ENCODE results near the gene AKAP11.

The AKAP11 gene

DNA sequence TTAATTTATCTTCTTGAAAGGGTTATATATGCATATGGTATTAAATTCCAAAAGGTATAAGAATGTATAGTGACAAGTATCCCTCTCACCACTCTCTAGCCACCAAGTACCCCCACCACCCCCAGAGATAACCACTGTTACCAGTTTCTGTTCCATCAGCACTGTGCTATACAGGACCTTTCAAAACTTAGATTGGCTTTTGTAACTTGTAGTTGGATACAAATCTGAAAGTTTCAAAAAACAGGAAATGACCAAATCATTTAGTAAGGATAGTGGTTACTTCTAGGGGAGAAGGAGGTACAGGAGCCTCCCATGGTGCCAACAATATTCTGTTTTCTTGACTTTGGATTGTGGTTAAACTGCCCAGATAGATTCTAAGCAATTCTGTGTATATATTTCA is 56.7 kb downstream of the AKAP11 start:
- Histone ChIP-seq H3K4me3 (no peak overlapping the region), H3K27ac (no peak overlapping the region)
- TF ChIP-seq, protein P1, sequence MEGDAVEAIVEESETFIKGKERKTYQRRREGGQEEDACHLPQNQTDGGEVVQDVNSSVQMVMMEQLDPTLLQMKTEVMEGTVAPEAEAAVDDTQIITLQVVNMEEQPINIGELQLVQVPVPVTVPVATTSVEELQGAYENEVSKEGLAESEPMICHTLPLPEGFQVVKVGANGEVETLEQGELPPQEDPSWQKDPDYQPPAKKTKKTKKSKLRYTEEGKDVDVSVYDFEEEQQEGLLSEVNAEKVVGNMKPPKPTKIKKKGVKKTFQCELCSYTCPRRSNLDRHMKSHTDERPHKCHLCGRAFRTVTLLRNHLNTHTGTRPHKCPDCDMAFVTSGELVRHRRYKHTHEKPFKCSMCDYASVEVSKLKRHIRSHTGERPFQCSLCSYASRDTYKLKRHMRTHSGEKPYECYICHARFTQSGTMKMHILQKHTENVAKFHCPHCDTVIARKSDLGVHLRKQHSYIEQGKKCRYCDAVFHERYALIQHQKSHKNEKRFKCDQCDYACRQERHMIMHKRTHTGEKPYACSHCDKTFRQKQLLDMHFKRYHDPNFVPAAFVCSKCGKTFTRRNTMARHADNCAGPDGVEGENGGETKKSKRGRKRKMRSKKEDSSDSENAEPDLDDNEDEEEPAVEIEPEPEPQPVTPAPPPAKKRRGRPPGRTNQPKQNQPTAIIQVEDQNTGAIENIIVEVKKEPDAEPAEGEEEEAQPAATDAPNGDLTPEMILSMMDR (IDR thresholded peaks at IDR 0.05): no peak
- no peak for DNase-seq (ENCODE audit: low spot score)

DNA sequence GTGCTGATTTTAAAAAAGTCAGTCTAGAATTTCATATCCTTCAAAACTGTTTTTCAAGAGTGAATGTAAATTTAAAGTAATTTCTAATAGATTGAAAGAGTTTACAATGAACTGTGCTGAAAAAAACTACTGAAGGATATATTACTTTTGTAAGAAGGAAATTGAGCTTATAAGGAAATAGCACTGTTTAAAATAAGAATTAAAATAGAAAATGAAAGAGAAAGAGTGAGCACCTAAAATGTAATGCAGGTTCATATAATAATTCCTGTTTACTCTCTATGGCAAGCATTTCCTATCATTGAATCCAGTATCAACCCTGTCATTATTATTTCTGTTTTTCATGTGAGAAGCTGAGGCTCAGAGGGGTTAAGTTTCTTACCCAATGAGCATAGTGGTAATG is 57.3 kb downstream of the AKAP11 start:
- H3K4me3 ChIP-seq: no peak overlapping the region
- no peak overlapping the region for H3K27ac ChIP-seq
- DNase-seq (ENCODE audit: low spot score): no peak
- TF ChIP-seq, protein P1 (IDR thresholded peaks at IDR 0.05): no peak

DNA sequence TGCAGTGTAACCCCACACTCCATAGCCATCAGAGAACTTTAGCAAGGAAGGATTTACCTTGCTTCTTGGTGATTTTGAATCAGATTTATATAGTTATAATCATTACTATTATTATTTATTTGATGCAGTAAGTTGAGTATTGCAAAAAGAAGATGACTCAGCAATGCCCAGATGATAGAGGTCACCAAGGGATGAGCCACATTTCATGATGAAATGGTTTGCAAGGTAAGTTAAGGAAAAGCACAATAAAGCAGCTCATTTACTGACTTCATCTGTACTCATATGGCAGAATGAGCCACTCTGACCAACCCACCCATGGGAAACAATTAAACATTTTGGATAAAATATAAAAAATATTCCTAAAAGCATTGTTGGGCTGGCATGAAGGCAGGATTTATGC is 59.1 kb downstream of the AKAP11 start:
- TF ChIP-seq, protein P1 (IDR thresholded peaks at IDR 0.05): no peak
- Histone ChIP-seq H3K4me3 (no peak overlapping the region), H3K27ac (no peak overlapping the region)
- DNase-seq (ENCODE audit: low spot score): no peak

DNA sequence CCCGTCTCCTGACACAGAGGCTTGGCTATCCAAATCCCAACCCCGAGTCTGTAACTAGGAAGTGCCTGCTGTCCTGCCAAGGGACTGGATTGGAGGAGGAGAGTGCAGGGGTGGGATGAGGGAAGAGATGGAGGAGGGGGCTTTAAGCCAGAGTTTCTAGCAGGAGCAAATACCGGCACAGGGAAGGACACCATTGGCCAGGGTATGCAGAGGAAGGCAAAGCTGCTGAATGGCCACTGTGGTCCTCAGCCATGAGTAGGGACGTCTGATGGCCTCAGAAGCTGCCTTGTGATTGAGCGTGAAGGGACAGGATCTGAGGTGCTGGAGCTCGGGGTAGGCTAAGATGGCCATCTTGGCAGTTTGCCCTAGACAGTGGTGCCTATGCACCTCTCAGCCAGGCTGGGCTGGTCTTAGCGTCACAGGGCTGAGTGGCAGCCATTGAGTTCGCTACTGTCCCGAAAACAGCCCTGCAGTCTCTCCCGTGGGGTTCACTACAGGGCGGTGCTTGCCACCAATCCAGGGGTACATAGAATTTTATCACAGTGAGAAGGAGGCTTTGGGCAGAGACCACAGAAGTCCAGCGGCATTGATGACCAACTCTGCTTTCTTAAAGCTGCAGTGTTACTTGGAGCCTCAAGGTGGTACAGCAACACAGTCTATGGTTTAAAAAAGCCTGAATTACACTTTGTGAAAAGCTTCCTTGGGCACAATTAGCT is 61.8 kb downstream of the AKAP11 start:
- TF ChIP-seq, protein P1 (IDR thresholded peaks at IDR 0.05): no peak
- Histone ChIP-seq H3K27ac (no peak overlapping the region), H3K4me3 (no peak overlapping the region)
- no peak for DNase-seq (ENCODE audit: low spot score)

DNA sequence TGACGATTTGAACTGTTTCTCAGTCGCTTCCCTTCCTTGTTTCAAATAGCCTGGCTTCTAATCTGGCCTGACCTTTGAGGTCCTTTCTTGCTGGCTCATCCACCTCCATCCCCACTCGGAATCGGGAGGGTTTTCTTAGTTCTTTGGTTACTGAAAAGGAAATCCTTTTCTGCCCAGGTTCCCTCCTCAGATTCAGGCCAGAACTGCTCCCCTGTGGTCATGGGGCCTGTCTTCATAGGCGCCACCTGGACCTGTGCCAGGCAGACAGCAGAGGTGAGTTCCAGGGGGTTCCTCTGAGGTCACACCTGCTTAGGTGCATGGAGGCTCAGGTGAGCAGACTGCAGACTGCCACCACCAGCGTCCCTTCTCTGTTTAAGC is 62.4 kb downstream of the AKAP11 start:
- H3K4me3 ChIP-seq: no peak overlapping the region
- TF ChIP-seq, protein P1 (IDR thresholded peaks at IDR 0.05): no peak
- DNase-seq (ENCODE audit: low spot score): no peak

DNA sequence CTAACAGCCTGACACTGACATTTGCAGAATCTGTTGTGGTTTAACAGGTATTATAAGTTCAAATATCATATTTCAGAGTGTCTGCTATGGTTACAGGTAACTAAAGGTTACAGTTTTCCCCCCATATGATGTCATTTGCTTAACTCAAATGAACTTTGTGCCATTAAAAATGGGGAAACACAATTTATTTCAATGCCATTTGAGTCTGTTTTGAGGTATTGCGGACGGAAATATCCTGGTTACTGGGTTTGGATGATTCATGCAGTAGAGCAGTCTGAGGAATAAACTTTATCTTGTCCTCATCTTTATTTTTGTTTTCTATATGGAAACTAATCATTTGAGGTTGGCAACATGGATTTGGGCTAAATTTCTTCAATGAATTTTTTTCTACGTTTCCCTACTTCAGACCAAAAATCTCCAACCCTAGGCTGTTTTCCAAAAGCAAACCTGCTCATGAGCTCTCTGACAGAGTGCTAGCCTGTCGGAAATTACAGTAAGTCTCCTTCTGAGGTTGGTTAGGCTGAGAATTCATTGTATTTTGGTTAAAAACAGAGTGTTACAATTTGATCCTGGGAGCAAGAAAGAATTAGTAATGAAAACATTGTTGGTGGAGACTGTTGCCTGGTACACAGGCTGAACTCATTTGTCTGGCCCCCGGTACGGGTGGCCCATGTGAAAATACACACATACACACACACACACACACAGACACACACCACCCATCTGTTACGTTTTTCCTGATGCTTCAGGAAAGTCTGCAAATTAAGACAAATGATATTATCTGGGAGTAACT is 66.1 kb downstream of the AKAP11 start:
- Histone ChIP-seq H3K4me3 (no peak overlapping the region), H3K27ac (no peak overlapping the region)
- DNase-seq (ENCODE audit: low spot score): no peak
- TF ChIP-seq, protein P1 (IDR thresholded peaks at IDR 0.05): no peak

More for the DNA sequence above, 62.4 kb downstream of the AKAP11 start:
- no peak overlapping the region for H3K27ac ChIP-seq

DNA sequence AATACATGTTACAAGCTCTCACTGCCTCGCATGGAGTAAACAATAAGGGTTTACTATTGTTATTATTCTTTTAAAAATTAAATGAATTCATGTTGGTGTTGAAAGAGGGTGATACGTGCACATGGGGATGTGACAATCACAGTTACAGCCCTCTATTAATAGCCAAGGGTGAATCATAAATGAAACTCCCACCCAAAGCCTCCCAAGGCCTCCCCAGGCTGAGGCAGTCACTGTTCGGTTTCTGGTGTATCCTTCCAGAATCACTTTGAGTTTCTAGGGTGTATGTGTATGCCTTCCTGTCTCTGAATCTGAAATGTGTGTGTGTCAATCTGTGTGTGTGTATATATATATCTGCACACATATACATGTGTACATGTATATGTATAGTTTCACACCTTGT is 73.4 kb downstream of the AKAP11 start:
- TF ChIP-seq, protein P1 (IDR thresholded peaks at IDR 0.05): no peak
- Histone ChIP-seq H3K27ac (no peak overlapping the region), H3K4me3 (no peak overlapping the region)
- DNase-seq (ENCODE audit: low spot score): no peak
